ENCODE results near the gene MYO5B.
"Not testable (repeated sequence)": the region's sequence is repeated elsewhere in the genome, so short reads cannot be mapped to it uniquely, and the experiment has no call there.

GRCh38 chr18:49789560-49790134 is 405.3 kb downstream of the MYO5B start:
- TF ChIP-seq CTCF (IDR thresholded peaks at IDR 0.05 in 4 of 5, conservative IDR thresholded peaks at IDR 0.05 in 1 of 5); POLR2A (IDR thresholded peaks at IDR 0.05): not testable (repeated sequence)
